Suprapubic skin (tissue), 4 donors: ENCODE results near the gene MED8.

ENCODE experiments used
- POLR2A ChIP-seq, 2 donors: fragments of 450-650 bp; IDR thresholded peaks; one replicate each; pipeline ENCODE4 v1.6.1; 2017; ENCODE audit warnings: antibody characterized with exemption in 2 of 2, mild to moderate bottlenecking in 2 of 2, moderate library complexity in 2 of 2
- POLR2AphosphoS5 ChIP-seq, 3 donors: sonication (generic); formaldehyde crosslinking; IDR thresholded peaks; one replicate each; pipeline ENCODE4 v1.6.1; 2017; ENCODE audit warnings: antibody characterized with exemption in 3 of 3

DNA sequence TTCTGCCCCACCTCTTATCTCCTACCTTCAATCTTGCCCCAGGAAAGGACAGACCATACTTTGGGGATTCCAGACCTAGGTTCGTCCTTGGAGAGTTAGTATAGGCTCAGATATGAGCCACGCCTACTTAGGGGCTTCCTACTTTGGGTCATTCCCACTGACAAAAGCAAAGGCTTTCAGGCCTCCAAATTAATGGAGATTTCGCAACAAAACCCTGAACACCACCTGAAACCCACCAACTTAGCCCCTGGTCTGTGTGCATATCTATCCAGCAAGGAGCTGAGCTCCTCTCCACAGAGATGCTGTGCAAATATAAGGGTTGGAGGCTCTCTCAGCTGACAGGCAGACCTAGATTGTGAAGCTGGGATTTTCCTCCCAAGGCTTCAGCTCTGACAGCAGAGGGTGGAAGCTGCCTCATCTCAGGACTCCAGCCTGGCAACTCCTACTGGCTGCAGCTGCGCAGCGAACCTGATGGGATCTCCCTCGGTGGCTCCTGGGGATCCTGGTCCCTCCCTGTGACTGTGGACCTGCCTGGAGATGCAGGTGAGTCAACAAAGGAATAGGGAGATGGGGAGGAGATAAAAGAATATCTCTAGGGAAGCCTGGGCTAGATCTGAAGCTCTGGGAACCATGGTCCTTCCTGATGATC, 49.9 kb downstream of the MED8 start:
- TF ChIP-seq POLR2A (IDR thresholded peaks at IDR 0.05) (no peak), POLR2AphosphoS5 (IDR thresholded peaks at IDR 0.05) (no peak)
